H1 (cell line): ENCODE measurements around the gene AGAP3. TPM values are rescaled to one million over a fixed set of nuclear protein-coding genes. Genes with fewer than 3 reads are reported as not detected.
A peak's percentile ranks its signal among the peaks of the same experiment; 100 is the strongest.

Experiments
- CTCF ChIA-PET: fragments of 300-600 bp; sonication (Branson Sonifier 250); formaldehyde crosslinking; loops from one replicate; lab custom pipeline; 2021; ENCODE audit not compliant: partially characterized antibody; lab: Charles Lee
- POLR2A ChIA-PET: fragments of 300-600 bp; sonication (Branson Sonifier 250); formaldehyde crosslinking; loops from one replicate; lab custom pipeline; 2021; ENCODE audit warnings: inconsistent platforms; ENCODE audit not compliant: partially characterized antibody; lab: Charles Lee
- DNase-seq, 2 experiments: peaks; one replicate each; pipeline versions ENCODE4 v3.0.0 to v3.0.0-alpha.2; 2010 to 2022; ENCODE audit warnings: low spot score in 2 of 2, low read depth in 1 of 2, mixed read lengths in 1 of 2
- FAIRE-seq: peaks from 2 replicates; lab custom pipeline; 2011; peaks lifted over from hg19 to GRCh38; lab: Jason Lieb, UNC
- H2AFZ ChIP-seq: 2 replicates; pipeline ENCODE4 v1.8.1; 2012; ENCODE audit warnings: low read length, inconsistent platforms
- H2AK5ac ChIP-seq: 2 replicates; pipeline ENCODE4 v1.6.1; 2013; ENCODE audit warnings: low read depth, low read length
- H2BK120ac ChIP-seq: replicated peaks from 2 replicates; pipeline ENCODE3; 2013; ENCODE audit warnings: low read depth, low read length, inconsistent platforms
- H2BK12ac ChIP-seq: 2 replicates; pipeline ENCODE4 v1.6.1; 2013; ENCODE audit warnings: low read depth, low read length
- H2BK15ac ChIP-seq: 2 replicates; pipeline ENCODE4 v1.6.1; 2013; ENCODE audit warnings: low read length
- H2BK20ac ChIP-seq: 2 replicates; pipeline ENCODE4 v1.6.1; 2013; ENCODE audit warnings: low read length
- H2BK5ac ChIP-seq: 2 replicates; pipeline ENCODE4 v1.6.1; 2013; ENCODE audit warnings: low read depth, low read length
- H3K14ac ChIP-seq: 2 replicates; pipeline ENCODE4 v1.6.1; 2013; ENCODE audit warnings: inconsistent platforms; ENCODE audit not compliant: insufficient read length
- H3K18ac ChIP-seq: 2 replicates; pipeline ENCODE4 v1.6.1; 2013; ENCODE audit warnings: low read length; ENCODE audit errors: extremely low read depth
- H3K23ac ChIP-seq: 2 replicates; pipeline ENCODE4 v1.6.1; 2013; ENCODE audit warnings: inconsistent platforms; ENCODE audit not compliant: insufficient read length
- H3K23me2 ChIP-seq: 2 replicates; pipeline ENCODE4 v1.6.1; 2013; ENCODE audit warnings: low read depth, low read length
- H3K27ac ChIP-seq: 2 replicates; pipeline ENCODE4 v1.6.1; 2011; ENCODE audit warnings: low read depth, low read length, inconsistent platforms
- H3K27me3 ChIP-seq, 4 experiments: replicated peaks in 1 of 4; 1 replicate in 1 of 4; 2 replicates in 3 of 4; pipeline versions ENCODE4 v1.6.1 to v1.8.1; 2011 to 2013; ENCODE audit warnings: low read length in 3 of 4, mild to moderate bottlenecking in 3 of 4, inconsistent platforms in 2 of 4, mixed read lengths in 2 of 4, moderate library complexity in 1 of 4; ENCODE audit not compliant: control insufficient read depth in 3 of 4, insufficient read depth in 3 of 4; ENCODE audit errors: extremely low read depth in 1 of 4
- H3K36me3 ChIP-seq, 4 experiments: 2 replicates each; pipeline versions ENCODE4 v1.6.1 to v1.8.1; 2011 to 2013; ENCODE audit warnings: mild to moderate bottlenecking in 4 of 4, low read length in 3 of 4, moderate library complexity in 2 of 4, control low read depth in 1 of 4, inconsistent platforms in 1 of 4; ENCODE audit not compliant: insufficient read depth in 4 of 4, control insufficient read depth in 2 of 4
- H3K4ac ChIP-seq: replicated peaks from 2 replicates; pipeline ENCODE3; 2013; ENCODE audit warnings: low read length, low read depth, mixed read lengths, inconsistent platforms; ENCODE audit not compliant: insufficient read length
- H3K4me1 ChIP-seq, 4 experiments: replicated peaks in 1 of 4; 1 replicate in 1 of 4; 2 replicates in 3 of 4; pipeline versions ENCODE4 v1.6.1 to v1.8.1; 2011 to 2013; ENCODE audit warnings: low read length in 3 of 4, inconsistent platforms in 2 of 4, mixed read lengths in 1 of 4; ENCODE audit not compliant: insufficient read depth in 4 of 4, control insufficient read depth in 3 of 4
- H3K4me2 ChIP-seq, 2 experiments: 2 replicates each; pipeline versions ENCODE4 v1.6.1 to v1.8.1; 2011 to 2013; ENCODE audit warnings: low read depth in 2 of 2, low read length in 2 of 2, control low read depth in 1 of 2, inconsistent platforms in 1 of 2, mild to moderate bottlenecking in 1 of 2; ENCODE audit not compliant: insufficient read depth in 1 of 2
- H3K4me3 ChIP-seq, 4 experiments: fragments of 200-600, 300-600 bp in 1 of 4; sonication (generic), shearing (Covaris generic), sonication (Bioruptor Twin) in 1 of 4; 2 replicates each; pipeline versions ENCODE4 v1.5.1 to v1.8.1; 2011 to 2016; ENCODE audit warnings: low read length in 4 of 4, low read depth in 3 of 4, control low read depth in 2 of 4, inconsistent platforms in 2 of 4, mild to moderate bottlenecking in 2 of 4, mixed read lengths in 1 of 4, moderate library complexity in 1 of 4; ENCODE audit not compliant: insufficient read depth in 2 of 4; ENCODE audit errors: extremely low read depth in 1 of 4
- H3K56ac ChIP-seq: replicated peaks from 2 replicates; pipeline ENCODE3; 2013; ENCODE audit warnings: low read depth, mild to moderate bottlenecking, mixed read lengths, low read length, inconsistent platforms; ENCODE audit not compliant: insufficient read length
- H3K79me1 ChIP-seq: 2 replicates; pipeline ENCODE4 v1.6.1; 2013; ENCODE audit warnings: low read depth, low read length, control low read depth
- H3K79me2 ChIP-seq, 2 experiments: 2 replicates each; pipeline versions ENCODE4 v1.6.1 to v1.8.1; 2012 to 2013; ENCODE audit warnings: low read length in 2 of 2, mild to moderate bottlenecking in 2 of 2, inconsistent platforms in 1 of 2; ENCODE audit not compliant: insufficient read depth in 2 of 2, control insufficient read depth in 1 of 2
- H3K9ac ChIP-seq, 4 experiments: replicated peaks in 1 of 4; 1 replicate in 1 of 4; 2 replicates in 3 of 4; pipeline versions ENCODE4 v1.6.1 to v1.8.1; 2011 to 2013; ENCODE audit warnings: low read depth in 3 of 4, low read length in 3 of 4, control low read depth in 2 of 4, mild to moderate bottlenecking in 2 of 4, moderate library complexity in 2 of 4, inconsistent platforms in 1 of 4; ENCODE audit errors: extremely low read depth in 1 of 4
- H3K9me3 ChIP-seq, 2 experiments: 2 replicates each; pipeline versions ENCODE4 v1.6.1 to v1.8.1; 2012 to 2013; ENCODE audit warnings: mild to moderate bottlenecking in 2 of 2, moderate library complexity in 2 of 2, control low read depth in 1 of 2, inconsistent platforms in 1 of 2, low read depth in 1 of 2, low read length in 1 of 2, mixed read lengths in 1 of 2; ENCODE audit not compliant: insufficient read depth in 2 of 2
- H4K20me1 ChIP-seq, 2 experiments: replicated peaks in 1 of 2; 2 replicates each; pipeline versions ENCODE3 to v1.8.1; 2011 to 2013; ENCODE audit warnings: inconsistent platforms in 2 of 2, low read length in 2 of 2, mild to moderate bottlenecking in 1 of 2; ENCODE audit not compliant: insufficient read depth in 2 of 2, control insufficient read depth in 1 of 2
- H4K5ac ChIP-seq: 2 replicates; pipeline ENCODE4 v1.6.1; 2013; ENCODE audit warnings: low read length, low read depth, mixed read lengths, inconsistent platforms; ENCODE audit not compliant: insufficient read length
- H4K8ac ChIP-seq: 2 replicates; pipeline ENCODE4 v1.8.0; 2013; ENCODE audit warnings: mild to moderate bottlenecking, moderate library complexity, low read length, inconsistent platforms; ENCODE audit not compliant: insufficient read depth; ENCODE audit errors: extremely low read depth
- H4K91ac ChIP-seq: replicated peaks from 2 replicates; pipeline ENCODE3; 2013; ENCODE audit warnings: low read length, mixed read lengths, inconsistent platforms; ENCODE audit not compliant: insufficient read length
- ATF2 ChIP-seq: IDR thresholded peaks from 2 replicates; pipeline ENCODE4 v1.6.1; 2012; ENCODE audit warnings: low read length, inconsistent platforms
- BACH1 ChIP-seq: IDR thresholded peaks from 2 replicates; pipeline ENCODE4 v1.6.1; 2012; ENCODE audit warnings: low read length, improper control_type of control experiment
- E2F6 ChIP-seq: IDR thresholded peaks from 2 replicates; pipeline ENCODE4 v1.6.1; 2012; ENCODE audit warnings: inconsistent platforms
- JUND ChIP-seq: IDR thresholded peaks from 2 replicates; pipeline ENCODE4 v1.6.1; 2011; ENCODE audit warnings: mild to moderate bottlenecking, improper control_type of control experiment, low read length
- MAX ChIP-seq: IDR thresholded peaks from 2 replicates; pipeline ENCODE4 v1.6.1; 2012; ENCODE audit warnings: inconsistent platforms
- NANOG ChIP-seq: IDR thresholded peaks from 2 replicates; pipeline ENCODE4 v1.6.1; 2011; ENCODE audit warnings: low read length, low read depth, mild to moderate bottlenecking, inconsistent platforms; ENCODE audit not compliant: insufficient read depth, poor library complexity, severe bottlenecking
- SAP30 ChIP-seq: fragments of 300-600 bp; sonication (generic); IDR thresholded peaks from 2 replicates; pipeline ENCODE4 v1.7.1; 2012; ENCODE audit warnings: low read length, moderate library complexity, mild to moderate bottlenecking, inconsistent platforms; ENCODE audit not compliant: insufficient read depth, insufficient replicate concordance
- SIX5 ChIP-seq: IDR thresholded peaks from 2 replicates; pipeline ENCODE4 v1.6.1; 2011; ENCODE audit warnings: mild to moderate bottlenecking, low read depth, low read length
- SP1 ChIP-seq: IDR thresholded peaks from 2 replicates; pipeline ENCODE4 v1.6.1; 2011; ENCODE audit warnings: low read depth, low read length
- SUZ12 ChIP-seq: fragments of 200-600 bp; sonication (generic); IDR thresholded peaks from 2 replicates; pipeline ENCODE4 v1.6.1; 2012; ENCODE audit warnings: mild to moderate bottlenecking, inconsistent platforms, low read length, moderate library complexity, mixed read lengths
- TEAD4 ChIP-seq: IDR thresholded peaks from 2 replicates; pipeline ENCODE4 v1.6.1; 2012; ENCODE audit warnings: low read depth, low read length, inconsistent platforms, mixed read lengths
- WGBS, 2 experiments: shearing (Covaris generic) in 1 of 2; methylation state at CpG; one replicate each; pipeline versions ENCODE4 v1.1.6 to v1.1.7; 2013 to 2015; ENCODE audit warnings: low lambda C conversion rate in 2 of 2, mixed read lengths in 2 of 2, inconsistent platforms in 1 of 2, low coverage in 1 of 2, missing lambda C conversion rate in 1 of 2; ENCODE audit not compliant: insufficient replicate concordance in 2 of 2, insufficient coverage in 1 of 2, insufficient read length in 1 of 2; ENCODE audit errors: extremely low coverage in 1 of 2, missing lambda C conversion rate in 1 of 2; 5-methylcytosine and 5-hydroxymethylcytosine counted together
- polyA plus RNA-seq, 7 experiments: library from polyadenylated mRNA; depleted of rRNA in 3 of 7; stranded (reverse) in 5 of 7; unstranded in 2 of 7; fragments of >200 nt in 5 of 7; fragments of 200-250 nt in 2 of 7; gene quantifications; 1 replicate in 5 of 7; 2 replicates in 1 of 7; 4 replicates in 1 of 7; pipeline versions ENCODE4 v1.2.1 to v1.2.3, GENCODE V29; 2011 to 2013; ENCODE audit warnings: missing spikeins in 2 of 7, mixed read lengths in 2 of 7
- total RNA-seq: library from RNA; stranded (reverse); fragmentation: NEBNext Ultra II Directional; extraction: Animal tissue kit (Norgen Biotek cat#: 25700); gene quantifications from 2 replicates; pipeline ENCODE4 v1.2.1, GENCODE V29; 2021

AGAP3 gene
- total and polyA plus RNA-seq, 2 of the 8 experiments (the other 6 are each of a cell fraction or from before 2014, with no cell fraction given), result 66.4 to 120 TPM

- no peak overlapping the region for H2BK20ac ChIP-seq
- no peaks in the 10 kb centered on the region for H3K23me2 ChIP-seq
- no peak overlapping the region for H4K8ac ChIP-seq
- FAIRE-seq (no peak), DNase-seq (no peak)
- peaks cover 0 to 1% of the 10 kb centered on the region in 2 experiments for H4K20me1 ChIP-seq
- no peak overlapping the region for H3K23ac ChIP-seq
- no peaks in the 10 kb centered on the region; a peak in 1 of 7 replicates for H3K4me1 ChIP-seq
- H2BK15ac ChIP-seq, result no peak overlapping the region
- ChIA-PET POLR2A (interaction anchor here (0.6 to 1.4 kb wide), 2 partner anchors 51 to 295 kb away, joined by 3 to 6 read pairs; no protein-coding TSS in a partner anchor), CTCF (interaction anchor here (0.6 to 7.4 kb wide), 16 partner anchors 11 to 671 kb away, joined by 3 to 52 read pairs (median 5); no protein-coding TSS in a partner anchor)
- peaks cover 10 to 32% (median 29%) of the 10 kb centered on the region in 4 experiments for H3K27me3 ChIP-seq
- peak overlapping the region in 1 of 4 experiments; percentile 23; a peak in 1 of 8 replicates for H3K4me3 ChIP-seq
- H2AFZ ChIP-seq, result no peak overlapping the region
- H3K9me3 ChIP-seq, result peaks cover 1 to 14% of the 10 kb centered on the region in 2 experiments; a peak in 2 of 4 replicates
- no peak overlapping the region for H3K4ac ChIP-seq
- H3K18ac ChIP-seq, result no peak overlapping the region
- no peaks in the 10 kb centered on the region for H3K79me2 ChIP-seq
- WGBS, 2 experiments, result 88% methylated on average over 9 of the region's 9 CpGs; no CpG with 5 or more reads in 1 of the 2 experiments
- no peak overlapping the region for H2BK12ac ChIP-seq
- no peak overlapping the region for H4K91ac ChIP-seq
- no peak overlapping the region for H3K14ac ChIP-seq
- no peak overlapping the region for H3K27ac ChIP-seq
- H2AK5ac ChIP-seq, result no peak overlapping the region
- H3K4me2 ChIP-seq, result peak overlapping the region in 1 of 2 experiments; percentile 41; a peak in 2 of 4 replicates
- H2BK120ac ChIP-seq, result no peak overlapping the region
- no peak overlapping the region for H2BK5ac ChIP-seq
- H3K36me3 ChIP-seq, result peaks cover 0 to 6% (median 0%) of the 10 kb centered on the region in 4 experiments; a peak in 1 of 8 replicates
- H3K79me1 ChIP-seq, result no peaks in the 10 kb centered on the region
- H3K9ac ChIP-seq, result no peak overlapping the region
- H3K56ac ChIP-seq, result no peak overlapping the region
- no peak overlapping the region for H4K5ac ChIP-seq
- TF ChIP-seq SUZ12 (no peak), ATF2 (no peak), JUND (no peak), E2F6 (peak; percentile 20; the same call in 1 of the 2 replicates), SIX5 (no peak), SP1 (no peak), NANOG (no peak), TEAD4 (no peak), SAP30 (no peak), BACH1 (no peak), MAX (0 out of 2 replicates have a peak, but pooled peaks have one; percentile 40)
Measured at GRCh38 chr7:151176401-151176800, 90.1 kb downstream of the AGAP3 start.
